Nephron progenitor cell (in vitro differentiated cells): ENCODE measurements around the gene CLEC10A.
"Not testable (repeated sequence)": the region's sequence is repeated elsewhere in the genome, so short reads cannot be mapped to it uniquely, and the experiment has no call there.

Experiments
- DNase-seq: peaks from one replicate; pipeline ENCODE4 v3.0.0; 2021
- H3K27ac Mint-ChIP-seq: 2 replicates; pipeline ENCODE4 v1.8.0; 2021; ENCODE audit warnings: mild to moderate bottlenecking, moderate library complexity, mixed read lengths
- H3K27me3 Mint-ChIP-seq: 2 replicates; pipeline ENCODE4 v1.8.0; 2021; ENCODE audit warnings: mild to moderate bottlenecking, low read depth, mixed read lengths; ENCODE audit not compliant: poor library complexity
- H3K36me3 Mint-ChIP-seq: 2 replicates; pipeline ENCODE4 v1.8.0; 2021; ENCODE audit warnings: low read depth, mixed read lengths
- H3K4me1 Mint-ChIP-seq: 2 replicates; pipeline ENCODE4 v1.8.0; 2021; ENCODE audit warnings: mixed read lengths
- H3K4me3 Mint-ChIP-seq: 2 replicates; pipeline ENCODE4 v1.8.0; 2021; ENCODE audit warnings: mild to moderate bottlenecking, moderate library complexity, mixed read lengths
- H3K9me3 Mint-ChIP-seq: 2 replicates; pipeline ENCODE4 v1.8.0; 2021; ENCODE audit warnings: mild to moderate bottlenecking, moderate library complexity, mixed read lengths
- CTCF ChIP-seq: fragments of 200-600 bp; sonication (generic); IDR thresholded peaks from 2 replicates; pipeline ENCODE4 v1.5.0; 2021; ENCODE audit warnings: antibody characterized with exemption

CLEC10A gene

GRCh38 chr17:7101531-7101930 lies 21.5 kb upstream of the CLEC10A start:
- no peak for TF ChIP-seq CTCF
- H3K4me1 Mint-ChIP-seq: peaks cover 5% of the 10 kb centered on the region
- no peak overlapping the region for H3K4me3 Mint-ChIP-seq
- no peak for DNase-seq
- H3K27ac Mint-ChIP-seq: no peak overlapping the region
- H3K36me3 Mint-ChIP-seq: no peaks in the 10 kb centered on the region
- H3K9me3 Mint-ChIP-seq: peaks cover 3% of the 10 kb centered on the region
- H3K27me3 Mint-ChIP-seq: peaks cover 11% of the 10 kb centered on the region

GRCh38 chr17:7100641-7101379 lies 20.8 kb upstream of the CLEC10A start:
- not testable (repeated sequence) for H3K4me3 Mint-ChIP-seq, H3K27ac Mint-ChIP-seq, H3K36me3 Mint-ChIP-seq, H3K4me1 Mint-ChIP-seq, DNase-seq, H3K9me3 Mint-ChIP-seq
- H3K27me3 Mint-ChIP-seq: peaks cover 16% of the 10 kb centered on the region

- peaks cover 16% of the 10 kb centered on the region for H3K27me3 Mint-ChIP-seq
- H3K9me3 Mint-ChIP-seq: peaks cover 8% of the 10 kb centered on the region
- DNase-seq: no peak
- TF ChIP-seq CTCF: no peak
- H3K4me1 Mint-ChIP-seq: peaks cover 16% of the 10 kb centered on the region
- no peak overlapping the region for H3K27ac Mint-ChIP-seq
- no peak overlapping the region for H3K4me3 Mint-ChIP-seq
- H3K36me3 Mint-ChIP-seq: no peaks in the 10 kb centered on the region
These were observed 18.9 kb upstream of the CLEC10A start for GRCh38 chr17:7098802-7099459.

GRCh38 chr17:7097940-7098339 lies 17.9 kb upstream of the CLEC10A start:
- Mint-ChIP-seq H3K9me3 (peaks cover 12% of the 10 kb centered on the region), H3K36me3 (no peaks in the 10 kb centered on the region), H3K27me3 (peaks cover 15% of the 10 kb centered on the region), H3K27ac (no peak overlapping the region), H3K4me3 (no peak overlapping the region), H3K4me1 (peaks cover 16% of the 10 kb centered on the region)
- TF ChIP-seq CTCF: no peak
- no peak for DNase-seq

GRCh38 chr17:7095625-7096024 lies 15.6 kb upstream of the CLEC10A start:
- H3K36me3 Mint-ChIP-seq: no peaks in the 10 kb centered on the region
- peaks cover 13% of the 10 kb centered on the region for H3K9me3 Mint-ChIP-seq
- peaks cover 26% of the 10 kb centered on the region for H3K4me1 Mint-ChIP-seq
- no peak for TF ChIP-seq CTCF
- peaks cover 4% of the 10 kb centered on the region for H3K27me3 Mint-ChIP-seq
- no peak overlapping the region for H3K27ac Mint-ChIP-seq
- no peak overlapping the region for H3K4me3 Mint-ChIP-seq
- DNase-seq: no peak

- Mint-ChIP-seq H3K4me3 (no peak overlapping the region), H3K27ac (no peak overlapping the region), H3K27me3 (peaks cover 4% of the 10 kb centered on the region), H3K4me1 (peaks cover 21% of the 10 kb centered on the region), H3K9me3 (peaks cover 17% of the 10 kb centered on the region), H3K36me3 (no peaks in the 10 kb centered on the region)
- no peak for DNase-seq
- no peak for TF ChIP-seq CTCF
These were observed 14.6 kb upstream of the CLEC10A start for GRCh38 chr17:7094652-7095019.

GRCh38 chr17:7091311-7092005 lies 11.4 kb upstream of the CLEC10A start:
- H3K27me3 Mint-ChIP-seq, DNase-seq, H3K36me3 Mint-ChIP-seq: not testable (repeated sequence)
- peak overlapping the region; percentile 2 for H3K27ac Mint-ChIP-seq
- H3K4me3 Mint-ChIP-seq: peak overlapping the region; percentile 39
- H3K9me3 Mint-ChIP-seq: peaks cover 24% of the 10 kb centered on the region
- peaks cover 38% of the 10 kb centered on the region for H3K4me1 Mint-ChIP-seq

- peaks cover 24% of the 10 kb centered on the region for H3K9me3 Mint-ChIP-seq
- DNase-seq, H3K4me3 Mint-ChIP-seq, H3K27me3 Mint-ChIP-seq, H3K36me3 Mint-ChIP-seq, H3K27ac Mint-ChIP-seq: not testable (repeated sequence)
- peaks cover 33% of the 10 kb centered on the region for H3K4me1 Mint-ChIP-seq
These were observed 9.5 kb upstream of the CLEC10A start for GRCh38 chr17:7089570-7089969.

GRCh38 chr17:7088442-7088841 lies 8.4 kb upstream of the CLEC10A start:
- peak overlapping the region; percentile 83 for H3K27ac Mint-ChIP-seq
- DNase-seq, H3K36me3 Mint-ChIP-seq, H3K27me3 Mint-ChIP-seq, H3K4me3 Mint-ChIP-seq: not testable (repeated sequence)
- H3K9me3 Mint-ChIP-seq: peaks cover 24% of the 10 kb centered on the region
- H3K4me1 Mint-ChIP-seq: peaks cover 38% of the 10 kb centered on the region
